NCI-H1105 (cell line): ENCODE data around the gene PNPO.

ENCODE experiments used
- DNase-seq: peaks from one replicate; lab custom pipeline; 2025; lab: John Stamatoyannopoulos, UW

Gene PNPO

GRCh38 chr17:47941246-47942095 is at the start of gene PNPO:
Gene PNPO, plus strand, starts transcription at chr17:47941571. Its CDS starts 105 bp downstream, at chr17:47941676.
- peak; percentile 91 for DNase-seq

- DNase-seq = no peak
Observed at GRCh38 chr17:47894498-47895346, 46.6 kb upstream of the PNPO start.

GRCh38 chr17:47895347-47895855 is 46.0 kb upstream of the PNPO start:
- DNase-seq = no peak

- peak; percentile 98 for DNase-seq
Observed at GRCh38 chr17:47895856-47896671, 45.3 kb upstream of the PNPO start, which contains the start of gene SP2. Gene SP2, plus strand, starts transcription at chr17:47896236. Its CDS starts 51 bp downstream, at chr17:47896287.

GRCh38 chr17:47896672-47897490 is 44.5 kb upstream of the PNPO start:
- no peak for DNase-seq

- DNase-seq = no peak
Observed at GRCh38 chr17:47897561-47897960, 43.8 kb upstream of the PNPO start.

- DNase-seq = no peak
Observed at GRCh38 chr17:47898241-47898640, 43.1 kb upstream of the PNPO start.

GRCh38 chr17:47899643-47900042 is 41.7 kb upstream of the PNPO start:
- no peak for DNase-seq

GRCh38 chr17:47901423-47901822 is 39.9 kb upstream of the PNPO start:
- no peak for DNase-seq

GRCh38 chr17:47902039-47902744 is 39.2 kb upstream of the PNPO start:
- no peak for DNase-seq

GRCh38 chr17:47905221-47905733 is 36.1 kb upstream of the PNPO start:
- no peak for DNase-seq

GRCh38 chr17:47906443-47906842 is 34.9 kb upstream of the PNPO start:
- no peak for DNase-seq

GRCh38 chr17:47907932-47908562 is 33.3 kb upstream of the PNPO start:
- DNase-seq = no peak

- no peak for DNase-seq
Observed at GRCh38 chr17:47913050-47913449, 28.3 kb upstream of the PNPO start.

- DNase-seq = no peak
Observed at GRCh38 chr17:47914306-47914948, 26.9 kb upstream of the PNPO start.

GRCh38 chr17:47915776-47916398 is 25.5 kb upstream of the PNPO start:
- no peak for DNase-seq

GRCh38 chr17:47916489-47917208 is 24.7 kb upstream of the PNPO start:
- DNase-seq = no peak

GRCh38 chr17:47917581-47917980 is 23.8 kb upstream of the PNPO start:
- no peak for DNase-seq
